Measurements from ENCODE around the gene UBP1.
"Not testable (repeated sequence)": the region's sequence is repeated elsewhere in the genome, so short reads cannot be mapped to it uniquely, and the experiment has no call there.

The UBP1 gene, protein sequence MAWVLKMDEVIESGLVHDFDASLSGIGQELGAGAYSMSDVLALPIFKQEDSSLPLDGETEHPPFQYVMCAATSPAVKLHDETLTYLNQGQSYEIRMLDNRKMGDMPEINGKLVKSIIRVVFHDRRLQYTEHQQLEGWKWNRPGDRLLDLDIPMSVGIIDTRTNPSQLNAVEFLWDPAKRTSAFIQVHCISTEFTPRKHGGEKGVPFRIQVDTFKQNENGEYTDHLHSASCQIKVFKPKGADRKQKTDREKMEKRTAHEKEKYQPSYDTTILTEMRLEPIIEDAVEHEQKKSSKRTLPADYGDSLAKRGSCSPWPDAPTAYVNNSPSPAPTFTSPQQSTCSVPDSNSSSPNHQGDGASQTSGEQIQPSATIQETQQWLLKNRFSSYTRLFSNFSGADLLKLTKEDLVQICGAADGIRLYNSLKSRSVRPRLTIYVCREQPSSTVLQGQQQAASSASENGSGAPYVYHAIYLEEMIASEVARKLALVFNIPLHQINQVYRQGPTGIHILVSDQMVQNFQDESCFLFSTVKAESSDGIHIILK

GRCh38 chr3:33440328-33441224, at the start of gene UBP1:
Gene UBP1, minus strand, starts transcription at chr3:33440405. Its CDS starts 557 bp downstream, at chr3:33439848.
- DNase-seq: peak; percentile 95 to 97

- DNase-seq: no peak
These were observed 48.5 kb upstream of the UBP1 start for GRCh38 chr3:33488683-33489082.

GRCh38 chr3:33488246-33488645, 48.0 kb upstream of the UBP1 start:
- DNase-seq: no peak

- no peak for DNase-seq
These were observed 41.9 kb upstream of the UBP1 start for GRCh38 chr3:33482111-33482521.

DNA sequence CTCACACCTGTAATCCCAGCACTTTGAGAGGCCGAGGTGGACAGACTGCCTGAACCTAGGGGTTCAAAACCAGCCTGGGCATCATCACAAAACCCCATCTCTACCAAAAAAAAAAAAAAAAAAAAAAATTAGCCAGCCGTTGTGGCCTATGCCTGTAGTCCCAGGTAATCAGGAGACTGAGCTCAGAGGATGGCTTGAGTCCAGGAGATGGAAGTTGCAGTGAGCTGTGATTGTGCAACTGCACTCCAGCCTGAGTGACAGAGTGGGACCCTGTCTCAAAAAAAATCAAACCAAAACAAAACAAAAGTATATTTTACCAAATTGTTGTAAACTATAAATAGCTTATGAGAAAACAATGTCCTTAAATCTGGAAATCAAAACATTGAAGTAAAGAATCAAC, 34.7 kb upstream of the UBP1 start:
- DNase-seq: no peak

DNA sequence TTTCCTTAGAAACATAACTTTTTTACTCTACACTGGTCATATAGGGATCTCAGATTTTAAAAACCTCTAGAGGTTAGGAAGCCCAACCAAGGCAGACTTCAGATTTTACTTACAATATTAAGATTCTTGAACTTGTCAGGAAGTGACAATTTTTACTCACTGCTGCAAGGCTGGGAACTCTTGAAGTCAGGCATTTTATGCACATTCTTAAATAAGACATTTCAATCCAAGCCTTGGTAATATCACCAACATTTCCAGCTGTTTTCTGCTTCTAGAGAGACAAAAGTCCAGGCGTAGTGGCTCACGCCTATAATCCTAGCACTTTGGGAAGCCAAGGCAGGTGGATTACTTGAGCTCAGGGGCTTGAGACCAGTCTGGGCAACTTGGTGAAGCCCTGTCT, 33.6 kb upstream of the UBP1 start:
- DNase-seq: no peak

DNA sequence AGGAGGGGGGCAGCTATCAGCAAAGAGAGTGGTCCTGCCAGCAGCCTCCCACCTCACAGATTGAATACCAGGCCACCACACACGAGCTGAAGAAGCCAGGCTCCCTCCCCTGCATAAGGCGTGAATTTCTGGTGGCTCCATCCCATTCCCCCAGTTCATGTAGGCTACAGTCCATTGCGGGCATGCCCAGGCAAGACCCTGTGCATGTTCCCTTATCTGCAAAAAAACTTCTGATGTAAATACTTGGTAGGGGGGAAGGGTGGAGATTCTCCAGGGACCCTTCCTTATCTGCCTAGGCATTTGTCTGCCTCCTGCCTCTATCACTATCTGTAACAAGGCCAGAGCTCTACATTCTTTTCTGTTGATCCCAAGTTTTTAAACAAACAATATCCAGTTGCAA, 27.6 kb upstream of the UBP1 start:
- DNase-seq: no peak

DNA sequence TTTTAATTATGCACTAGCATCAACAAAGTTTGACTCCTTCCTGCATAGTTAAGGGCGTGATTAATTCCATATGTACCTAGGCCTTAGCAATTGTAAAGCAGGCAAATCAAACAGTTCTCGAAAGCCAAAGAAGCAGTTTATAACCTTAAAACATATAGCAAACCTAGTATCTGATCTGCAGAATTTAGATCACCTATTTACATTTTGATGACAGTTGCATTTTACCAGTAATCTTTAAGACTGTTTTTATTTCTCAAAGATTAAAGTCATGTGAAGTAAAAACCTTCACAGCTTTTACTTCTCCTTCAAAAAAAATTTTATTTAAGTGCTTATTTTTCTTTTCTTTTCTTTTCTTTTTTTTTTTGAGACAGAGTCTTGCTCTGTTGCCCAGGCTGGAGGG, 20.9 kb upstream of the UBP1 start:
- no peak for DNase-seq

- not testable (repeated sequence) for DNase-seq
These were observed 19.4 kb upstream of the UBP1 start for GRCh38 chr3:33459577-33459976.

DNA sequence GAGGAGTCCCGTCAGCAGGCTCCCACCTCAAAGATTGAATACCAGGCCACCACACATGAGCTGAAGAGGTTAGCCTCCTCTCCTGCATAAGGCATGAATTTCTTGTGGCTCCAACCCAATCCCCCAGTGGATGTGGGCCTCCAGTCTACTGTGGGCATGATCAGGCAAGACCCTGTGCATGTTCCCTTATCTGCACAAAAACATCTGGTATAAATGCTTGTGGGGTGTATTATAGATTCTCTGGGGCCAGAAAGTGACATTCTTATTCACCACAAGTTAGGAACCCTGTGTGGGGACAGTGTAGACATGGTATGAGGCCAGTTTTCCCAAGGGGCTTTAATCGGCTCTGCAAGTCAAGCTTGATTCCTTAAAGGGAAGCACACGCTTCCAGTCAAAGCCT, 18.2 kb upstream of the UBP1 start:
- DNase-seq: no peak

GRCh38 chr3:33456756-33457155, 16.6 kb upstream of the UBP1 start:
- DNase-seq: no peak

- no peak for DNase-seq
These were observed 13.1 kb upstream of the UBP1 start for GRCh38 chr3:33453331-33453761.

DNA sequence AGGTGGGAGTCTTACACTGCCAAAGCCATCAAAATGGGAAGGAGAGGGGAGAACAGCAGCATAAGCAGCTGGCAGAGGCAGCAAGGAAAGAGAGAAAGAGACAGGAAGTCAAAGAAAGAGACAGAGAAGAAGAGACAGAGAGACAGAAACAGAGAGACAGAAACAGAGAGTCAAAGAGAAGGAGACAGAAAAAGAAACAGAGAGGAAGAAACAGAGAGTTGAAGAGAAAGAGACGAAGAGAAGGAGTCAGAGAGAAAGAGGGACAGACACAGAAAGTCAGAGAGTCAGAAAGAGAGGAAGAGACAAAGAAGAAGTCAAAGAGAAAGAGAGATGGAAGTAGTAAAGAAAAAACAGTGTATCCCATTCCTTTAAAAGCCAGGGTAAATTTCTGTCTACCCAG, 11.8 kb upstream of the UBP1 start:
- DNase-seq: not testable (repeated sequence)

- DNase-seq: no peak
These were observed 7.8 kb upstream of the UBP1 start for GRCh38 chr3:33447958-33448357.

- DNase-seq: not testable (repeated sequence)
These were observed 7.0 kb upstream of the UBP1 start for GRCh38 chr3:33447256-33447625.

- no peak for DNase-seq
These were observed 2.0 kb upstream of the UBP1 start for GRCh38 chr3:33442190-33442589.

DNA sequence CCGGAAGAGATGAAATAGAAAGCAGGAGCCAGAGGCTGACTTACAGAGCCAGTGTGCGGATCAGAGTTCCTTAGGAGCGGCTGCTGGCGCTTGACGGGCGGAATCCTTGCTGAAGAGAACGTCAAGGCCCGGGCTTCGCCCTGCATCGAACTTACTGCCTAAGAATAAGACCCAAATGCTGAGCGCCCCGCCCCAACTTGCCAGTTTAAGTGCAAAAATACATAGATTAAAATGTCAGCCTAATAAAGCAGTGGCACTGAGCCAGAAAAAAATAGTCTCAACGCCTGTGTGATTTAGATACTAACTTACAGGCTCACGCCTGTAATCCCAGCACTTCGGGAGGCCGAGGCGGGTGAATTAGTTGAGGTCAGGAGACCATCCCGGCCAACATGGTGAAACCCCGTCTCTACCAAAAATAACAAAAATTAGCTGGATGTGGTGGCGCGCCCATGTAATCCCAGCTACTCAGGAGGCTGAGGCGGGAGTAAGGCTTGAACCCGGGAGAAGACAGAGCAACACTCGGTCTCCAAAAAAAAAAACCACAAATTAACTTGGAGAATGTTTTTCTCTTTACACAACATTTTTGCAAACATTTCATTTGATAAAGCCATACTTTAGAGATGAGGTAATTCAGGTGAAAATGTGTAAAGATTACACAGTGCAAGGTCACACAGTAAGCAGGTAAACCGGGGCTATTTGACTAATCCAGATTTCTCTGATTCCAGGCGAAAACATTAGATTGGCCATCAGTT, 1.2 kb upstream of the UBP1 start:
- DNase-seq: no peak

- peak in 1 of 2 experiments; percentile 56 for DNase-seq
These were observed 468 bp downstream of the UBP1 start for GRCh38 chr3:33439546-33440327.

DNA sequence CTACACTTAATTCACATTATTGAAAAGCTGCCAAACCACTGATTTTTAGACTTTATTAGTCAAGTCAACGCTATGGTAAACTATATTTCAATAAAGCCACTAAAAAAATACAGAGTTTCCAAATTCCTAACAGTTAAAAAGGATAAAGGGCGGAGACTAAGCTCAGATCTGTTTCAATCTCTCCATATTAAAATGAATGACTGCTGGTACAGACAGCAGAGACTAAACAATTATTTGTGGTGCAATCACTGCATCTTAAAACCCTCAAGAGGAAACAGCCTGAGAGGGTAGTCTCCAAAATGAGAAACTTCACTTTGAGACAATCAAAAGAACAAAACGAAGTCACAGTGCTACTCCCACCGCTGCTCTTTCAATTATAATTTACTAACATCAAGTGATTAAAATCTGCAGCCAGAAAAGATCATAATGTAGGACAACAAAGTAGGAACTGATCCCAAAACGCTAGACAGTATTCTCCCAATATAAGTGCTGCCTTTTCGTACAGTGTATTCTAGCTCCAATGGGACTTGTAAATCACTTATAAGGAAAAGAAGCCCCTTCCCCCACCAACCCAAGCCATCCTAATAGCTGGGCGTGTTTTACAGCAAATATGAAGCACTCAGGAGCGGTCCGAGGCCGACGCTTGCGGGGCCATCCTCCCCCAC, 1.2 kb downstream of the UBP1 start:
- DNase-seq: no peak

DNA sequence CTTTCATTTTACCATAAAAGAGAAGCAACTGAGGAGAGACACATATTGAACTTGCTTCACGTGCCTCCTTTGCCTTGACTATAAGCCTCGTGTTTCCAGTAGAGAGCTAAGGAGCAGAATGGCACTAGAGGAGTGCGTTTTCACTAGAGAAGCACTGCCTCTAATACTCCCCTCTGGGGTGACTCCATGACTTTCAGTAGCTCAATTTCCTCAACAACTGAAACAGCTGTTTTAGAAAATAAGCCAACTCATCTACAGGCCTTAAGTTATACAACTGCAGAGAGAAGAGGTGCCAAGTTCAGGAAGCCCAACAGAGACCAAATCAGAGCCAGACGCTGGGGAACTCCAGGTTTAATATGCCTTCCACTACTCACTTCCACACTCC, 1.9 kb downstream of the UBP1 start:
- DNase-seq: no peak

- no peak for DNase-seq
These were observed 2.5 kb downstream of the UBP1 start for GRCh38 chr3:33437556-33438283.

All from NCI-H1930 (cell line).